ENCODE data around the gene PHACTR1.
"Not testable (repeated sequence)": the region's sequence is repeated elsewhere in the genome, so short reads cannot be mapped to it uniquely, and the experiment has no call there.

The PHACTR1 gene

GRCh38 chr6:12716298-12716916 is at the start of gene PHACTR1:
PHACTR1 (plus strand) TSS chr6:12716767.
- DNase-seq, result no peak

GRCh38 chr6:12666886-12667285 is 49.7 kb upstream of the PHACTR1 start:
- DNase-seq, result no peak

GRCh38 chr6:12675931-12676330 is 40.6 kb upstream of the PHACTR1 start:
- no peak for DNase-seq

- no peak for DNase-seq
Observed at GRCh38 chr6:12679341-12679740, 37.2 kb upstream of the PHACTR1 start.

GRCh38 chr6:12693122-12693521 is 23.4 kb upstream of the PHACTR1 start:
- DNase-seq, result no peak

GRCh38 chr6:12698298-12698697 is 18.3 kb upstream of the PHACTR1 start:
- no peak for DNase-seq

GRCh38 chr6:12704946-12705345 is 11.6 kb upstream of the PHACTR1 start:
- DNase-seq, result no peak

GRCh38 chr6:12709116-12709515 is 7.5 kb upstream of the PHACTR1 start:
- DNase-seq, result no peak

GRCh38 chr6:12709556-12710232 is 6.9 kb upstream of the PHACTR1 start:
- DNase-seq, result no peak

- DNase-seq, result no peak
Observed at GRCh38 chr6:12710921-12711320, 5.6 kb upstream of the PHACTR1 start.

GRCh38 chr6:12714022-12714421 is 2.5 kb upstream of the PHACTR1 start:
- DNase-seq, result no peak

- DNase-seq, result no peak
Observed at GRCh38 chr6:12715437-12715836, 1.1 kb upstream of the PHACTR1 start.

GRCh38 chr6:12717356-12717755 is 789 bp downstream of the PHACTR1 start:
- DNase-seq, result no peak

- DNase-seq, result no peak
Observed at GRCh38 chr6:12718015-12718414, 1.4 kb downstream of the PHACTR1 start.

GRCh38 chr6:12719017-12719416 is 2.5 kb downstream of the PHACTR1 start:
- DNase-seq, result no peak

- no peak for DNase-seq
Observed at GRCh38 chr6:12720310-12720709, 3.7 kb downstream of the PHACTR1 start.

- no peak for DNase-seq
Observed at GRCh38 chr6:12725263-12725662, 8.7 kb downstream of the PHACTR1 start.

GRCh38 chr6:12729467-12729866 is 12.9 kb downstream of the PHACTR1 start:
- no peak for DNase-seq

GRCh38 chr6:12730809-12731208 is 14.2 kb downstream of the PHACTR1 start:
- not testable (repeated sequence) for DNase-seq

GRCh38 chr6:12733876-12734275 is 17.3 kb downstream of the PHACTR1 start:
- DNase-seq, result no peak

GRCh38 chr6:12735786-12736185 is 19.2 kb downstream of the PHACTR1 start:
- DNase-seq, result no peak

- no peak for DNase-seq
Observed at GRCh38 chr6:12748411-12748810, 31.8 kb downstream of the PHACTR1 start.

- DNase-seq, result no peak
Observed at GRCh38 chr6:12748815-12749521, 32.4 kb downstream of the PHACTR1 start.

All from activated gamma-delta T cell treated with Interleukin-2 at 50 U/mL for 16 hours (primary cell).